Body of pancreas (tissue), 4 donors: ENCODE data around the gene KHDRBS2.

Source experiments
- CTCF ChIP-seq, 7 experiments: fragments of 450-650 bp in 4 of 7; fragments of 200-600 bp in 3 of 7; sonication (generic) in 3 of 7; IDR thresholded peaks; one replicate each; pipeline ENCODE4 v1.5.1; 2016 to 2019; ENCODE audit warnings: antibody characterized with exemption in 7 of 7
- POLR2A ChIP-seq, 3 donors: fragments of 450-650 bp; IDR thresholded peaks; one replicate each; pipeline ENCODE4 v1.6.1; 2016; ENCODE audit warnings: antibody characterized with exemption in 3 of 3, mild to moderate bottlenecking in 2 of 3

GRCh38 chr6:61949971-61950370 is 336.1 kb downstream of the KHDRBS2 start:
- no peak for TF ChIP-seq CTCF (IDR thresholded peaks at IDR 0.05)
- no peak for TF ChIP-seq POLR2A (IDR thresholded peaks at IDR 0.05)
